DMS114 treated with DMSO at 0.1 percent for 48 hours (cell line): Measurements from ENCODE around the gene KLHL11.

Source experiments
- DNase-seq: peaks from one replicate; lab custom pipeline; 2025; ENCODE audit not compliant: unreplicated experiment; lab: John Stamatoyannopoulos, UW

Gene KLHL11

GRCh38 chr17:41864836-41865595, at the start of gene KLHL11:
Gene KLHL11, minus strand, starts transcription at chr17:41865423. Its CDS starts 53 bp downstream, at chr17:41865370.
- DNase-seq = peak; percentile 83

- DNase-seq = no peak
Measured at GRCh38 chr17:41915020-41915419, 49.8 kb upstream of the KLHL11 start.

DNA sequence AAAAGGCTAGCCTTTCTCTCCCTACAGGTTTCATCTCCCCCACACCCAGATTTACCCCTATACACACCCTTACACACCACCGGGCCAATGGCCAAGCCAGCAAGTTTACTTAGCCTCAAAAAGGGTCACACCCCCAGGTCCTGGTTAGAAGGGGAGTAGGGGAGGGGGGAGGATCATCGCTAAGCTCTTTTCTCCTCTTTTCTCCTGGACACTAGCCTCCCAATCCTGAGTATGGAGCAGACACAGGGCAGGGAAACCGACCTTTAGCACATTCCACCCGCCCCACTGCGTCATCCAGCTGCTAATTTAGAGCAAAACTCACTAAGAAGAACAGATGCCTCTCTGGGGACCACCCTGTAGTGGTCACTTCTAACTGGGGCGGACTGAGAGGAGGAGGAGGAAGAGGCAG, 49.1 kb upstream of the KLHL11 start:
- DNase-seq = no peak

DNA sequence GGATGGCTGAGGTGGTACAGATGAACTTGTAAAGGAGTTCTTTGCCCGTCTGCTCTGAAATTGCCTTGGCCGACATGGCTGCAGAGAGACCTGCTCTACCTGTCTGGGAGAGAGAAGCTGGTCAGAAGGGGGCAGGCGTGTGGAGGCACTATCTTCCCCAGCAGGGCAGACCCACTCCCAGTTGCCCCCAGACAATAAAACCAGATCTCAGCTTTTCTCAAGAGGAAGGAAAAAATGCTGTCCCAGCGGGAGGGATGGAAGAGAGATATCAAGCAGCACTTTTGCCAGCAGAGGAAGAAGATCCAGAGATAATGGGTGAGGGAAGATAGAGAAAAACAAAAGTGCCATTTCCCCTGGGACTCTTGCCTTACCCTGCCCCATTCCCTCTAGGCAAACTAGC, 48.6 kb upstream of the KLHL11 start:
- no peak for DNase-seq

GRCh38 chr17:41912925-41913324, 47.7 kb upstream of the KLHL11 start:
- DNase-seq = no peak

- DNase-seq = no peak
Measured at GRCh38 chr17:41910701-41911391, 45.6 kb upstream of the KLHL11 start.

DNA sequence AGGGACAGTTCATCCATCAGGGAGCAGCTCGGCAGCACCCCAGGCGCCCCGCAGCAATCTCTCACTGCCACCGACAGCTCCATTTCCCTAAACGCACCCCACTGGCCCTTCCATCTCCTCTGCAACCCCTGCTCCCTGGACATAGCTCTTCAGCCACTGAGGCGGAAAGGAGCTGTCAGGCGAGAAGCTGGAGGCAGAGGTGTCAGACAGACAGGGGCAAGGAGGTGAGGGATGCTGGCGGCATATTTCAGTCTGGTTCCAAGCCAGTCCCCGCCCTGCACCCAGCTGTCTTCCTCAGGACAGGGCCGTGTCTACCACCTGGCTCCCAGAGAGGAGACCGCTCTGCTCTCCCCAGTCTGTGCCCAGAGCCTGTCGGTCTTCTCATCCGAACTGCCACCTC, 43.9 kb upstream of the KLHL11 start:
- DNase-seq = no peak

DNA sequence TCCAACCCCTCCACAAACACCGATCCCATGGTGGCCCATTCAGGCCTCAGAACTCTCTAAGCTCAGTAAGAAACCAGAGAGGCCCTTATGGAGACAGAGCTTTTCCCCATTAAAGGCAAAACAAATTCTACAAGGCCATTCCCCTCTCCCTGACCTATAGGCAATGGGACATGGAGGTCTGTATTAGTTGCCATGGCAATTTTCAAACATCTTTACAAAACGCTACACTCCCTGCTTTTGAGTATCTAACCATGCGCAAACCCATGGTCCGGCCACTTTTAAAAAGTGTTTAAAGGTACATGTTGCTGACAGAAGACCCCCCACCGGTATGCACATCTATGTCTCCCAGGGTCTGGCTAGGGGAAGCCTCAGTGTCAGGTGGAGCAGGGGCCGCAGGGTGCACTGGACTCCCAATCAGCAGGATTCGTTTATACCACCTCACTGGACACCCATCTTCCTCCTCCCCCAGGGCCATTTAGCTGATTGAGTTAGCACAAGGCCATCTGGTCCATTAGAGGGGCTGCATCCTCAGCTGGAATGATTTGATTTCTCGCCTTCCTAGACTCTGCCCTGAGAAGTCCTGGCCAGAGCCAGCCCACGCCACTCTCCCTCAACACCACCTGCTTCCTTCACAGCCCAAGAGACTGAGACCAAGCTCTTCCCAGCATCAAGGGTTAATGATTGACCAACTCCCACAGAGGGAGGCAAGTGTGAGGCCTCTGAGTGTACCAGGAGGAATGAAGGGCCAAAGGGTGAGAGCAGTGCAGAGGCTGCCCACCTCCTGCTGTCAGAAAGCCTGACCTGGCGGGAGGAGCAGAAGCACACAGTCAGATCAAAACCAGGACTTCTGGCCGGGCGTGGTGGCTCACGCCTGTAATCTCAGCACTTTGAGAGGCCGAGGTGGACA, 42.7 kb upstream of the KLHL11 start:
- no peak for DNase-seq

DNA sequence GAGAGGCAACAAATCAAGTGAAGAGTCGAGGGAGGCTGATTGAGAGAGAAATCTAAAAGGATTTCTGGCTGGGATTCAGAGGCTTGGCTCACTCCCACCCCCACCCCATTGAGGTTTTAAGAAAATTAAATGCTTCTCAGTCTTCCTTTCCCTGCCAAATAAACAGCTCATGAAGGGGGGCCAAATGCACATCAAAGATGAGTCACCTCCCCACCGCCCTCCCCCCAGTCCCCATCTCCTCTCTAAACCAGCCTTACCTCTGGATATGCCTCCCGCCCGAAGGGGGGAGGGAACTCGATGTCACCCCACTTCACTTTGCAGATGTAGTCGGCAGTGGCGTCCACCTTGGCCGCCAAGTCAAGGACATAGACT, 41.9 kb upstream of the KLHL11 start:
- DNase-seq = no peak

DNA sequence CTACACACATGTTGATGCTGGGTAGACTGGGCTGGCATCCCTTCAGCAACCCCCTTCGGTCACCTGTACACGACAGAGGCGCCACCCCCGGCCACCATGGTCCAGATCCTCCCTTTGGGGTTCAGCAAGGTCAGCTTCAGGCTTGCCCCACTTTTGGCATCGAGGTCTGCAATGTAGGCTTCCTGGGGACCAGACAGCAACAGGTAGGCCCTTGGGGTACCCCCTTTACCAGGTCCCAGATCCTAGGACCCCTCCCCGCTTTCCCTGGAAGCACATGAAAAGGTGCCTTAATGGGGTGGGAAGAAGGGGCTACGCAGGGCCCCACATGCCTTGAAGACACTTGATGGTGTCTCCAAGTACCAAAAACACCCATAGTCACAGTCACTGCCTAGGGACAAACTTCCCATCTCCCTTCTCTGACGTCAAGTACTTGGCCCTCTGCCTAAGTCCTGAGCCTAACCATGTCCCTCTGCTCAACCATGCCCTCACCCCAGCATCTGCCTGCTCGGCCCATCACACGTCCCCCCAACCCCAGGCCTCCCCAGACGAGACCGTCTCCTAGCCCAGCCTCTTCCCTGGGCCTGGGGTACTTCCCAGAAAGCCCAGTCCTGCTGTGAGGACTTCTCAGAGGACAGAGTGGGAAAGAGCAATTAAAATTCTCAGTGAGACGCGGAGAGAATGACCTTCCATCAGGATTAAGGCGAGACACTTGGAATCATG, 41.4 kb upstream of the KLHL11 start:
- no peak for DNase-seq

DNA sequence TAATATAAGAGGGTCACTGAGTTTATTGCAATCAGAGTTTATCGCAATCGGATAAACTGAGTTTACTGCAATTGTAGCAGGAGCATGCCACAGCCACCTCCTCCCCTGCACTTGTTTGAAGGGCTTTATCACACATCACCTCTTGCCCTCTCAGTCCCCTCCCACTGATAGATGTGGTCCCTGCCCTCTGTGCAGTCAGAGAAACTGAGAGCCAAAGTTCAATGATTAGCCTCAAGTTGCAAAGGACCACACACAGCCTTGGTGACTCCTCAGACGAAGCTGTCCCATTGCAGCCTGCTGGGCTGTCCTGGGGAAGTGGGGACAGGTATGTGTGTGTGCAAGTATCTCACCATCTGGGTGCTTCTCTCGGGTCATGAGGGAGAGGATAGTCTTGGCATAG, 39.9 kb upstream of the KLHL11 start:
- DNase-seq = no peak

- no peak for DNase-seq
Measured at GRCh38 chr17:41904242-41904841, 39.1 kb upstream of the KLHL11 start.

DNA sequence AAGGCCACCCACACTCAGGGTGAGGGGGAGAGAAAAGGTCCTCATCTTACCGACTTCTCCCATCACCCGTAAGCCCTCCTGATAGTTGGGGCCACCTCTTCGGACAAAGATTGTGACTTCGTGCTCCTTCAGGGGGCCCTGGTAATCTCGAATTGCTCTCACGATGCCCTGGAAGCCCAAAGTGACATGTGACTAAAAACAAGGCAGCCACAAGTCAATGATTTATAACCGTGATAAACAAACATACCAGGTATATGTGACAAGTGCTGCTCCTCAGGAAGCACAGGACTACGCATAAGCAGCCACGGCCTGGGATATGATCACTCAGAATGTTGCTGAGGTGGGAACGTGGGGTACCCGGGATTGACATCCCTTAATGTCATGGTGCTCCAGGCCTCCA, 36.4 kb upstream of the KLHL11 start:
- DNase-seq = no peak

DNA sequence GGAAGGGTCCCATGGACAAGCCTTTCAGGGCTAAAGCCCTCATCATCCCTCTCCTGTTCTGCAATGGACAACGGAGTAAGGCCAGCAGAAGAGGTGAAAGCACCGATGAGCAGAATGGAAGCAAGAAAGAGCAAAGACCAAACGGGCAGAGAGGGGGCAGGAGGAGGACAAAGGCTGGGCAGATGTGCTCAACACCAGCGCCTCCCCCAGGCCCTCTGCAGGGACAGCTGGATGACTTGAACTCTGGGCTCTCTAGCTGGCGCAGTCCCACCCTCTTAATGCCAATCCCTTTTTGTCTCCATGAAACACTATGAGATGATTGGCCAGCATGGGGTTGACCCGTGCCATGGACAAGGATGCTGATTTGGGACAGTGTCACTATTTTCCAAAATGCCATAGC, 31.5 kb upstream of the KLHL11 start:
- DNase-seq = no peak

DNA sequence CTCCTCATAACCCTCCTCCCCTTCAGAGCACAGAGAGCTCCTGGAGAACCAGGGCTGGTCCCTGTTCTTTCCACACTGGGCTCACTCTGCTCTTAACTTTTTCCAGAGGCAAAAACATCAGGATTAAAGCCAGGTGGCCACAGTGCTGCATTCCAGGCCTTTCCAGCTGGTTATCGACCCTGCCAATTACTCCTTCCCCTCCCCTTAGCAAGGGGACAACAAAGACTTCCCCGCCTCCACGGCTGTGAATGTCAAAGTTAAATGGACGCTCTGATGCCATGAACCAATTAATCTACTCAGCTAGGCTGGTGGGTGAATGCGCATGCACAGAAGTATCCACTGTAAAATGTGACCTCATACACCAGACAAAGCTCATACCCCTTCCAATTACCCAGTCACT, 30.4 kb upstream of the KLHL11 start:
- no peak for DNase-seq

- no peak for DNase-seq
Measured at GRCh38 chr17:41894791-41895331, 29.6 kb upstream of the KLHL11 start.

DNA sequence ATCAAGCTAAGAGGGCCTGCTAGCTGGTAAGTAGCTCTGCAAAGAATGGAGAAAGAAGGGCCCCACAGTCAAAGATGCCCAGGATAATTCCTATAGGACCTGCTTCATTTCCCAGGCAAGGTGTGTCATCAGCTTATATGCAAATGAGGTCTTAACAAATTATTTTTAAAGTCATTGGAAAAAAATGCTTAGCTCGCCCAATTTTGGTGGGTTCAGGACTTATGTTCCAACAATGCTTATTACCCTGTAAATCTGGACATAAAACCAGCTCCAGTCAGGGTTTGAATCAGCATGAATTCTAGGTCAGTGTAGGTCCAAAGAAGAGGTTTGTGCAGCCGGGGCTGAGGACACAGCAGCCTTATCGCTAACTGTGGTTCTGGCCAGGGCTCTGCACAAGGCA, 28.2 kb upstream of the KLHL11 start:
- DNase-seq = no peak

DNA sequence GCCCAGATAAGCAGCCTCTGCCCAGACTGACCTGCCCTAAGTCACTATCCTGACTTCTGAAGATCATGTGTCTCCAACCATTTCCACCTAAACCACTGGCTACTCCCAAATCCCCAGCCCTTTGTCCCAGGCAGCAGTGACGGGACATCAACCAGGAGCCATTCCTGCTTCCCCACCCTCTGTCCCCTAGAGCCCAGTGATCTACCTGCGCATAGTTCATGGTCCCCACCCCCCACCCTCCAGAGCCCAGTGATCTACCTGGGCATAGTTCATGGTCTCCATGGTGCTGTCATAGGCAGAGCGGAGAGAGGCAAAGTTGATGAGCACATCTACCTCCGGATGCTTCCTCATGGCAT, 26.8 kb upstream of the KLHL11 start:
- DNase-seq = no peak

- DNase-seq = no peak
Measured at GRCh38 chr17:41891135-41892020, 26.2 kb upstream of the KLHL11 start.
